ENCODE measurements around the gene NSFL1C.
A peak's percentile ranks its signal among the peaks of the same experiment; 100 is the strongest.
"Not testable (repeated sequence)": the region's sequence is repeated elsewhere in the genome, so short reads cannot be mapped to it uniquely, and the experiment has no call there.

NSFL1C gene

GRCh38 chr20:1503564-1504227, 37.0 kb upstream of the NSFL1C start:
- TF ChIP-seq, protein P1, sequence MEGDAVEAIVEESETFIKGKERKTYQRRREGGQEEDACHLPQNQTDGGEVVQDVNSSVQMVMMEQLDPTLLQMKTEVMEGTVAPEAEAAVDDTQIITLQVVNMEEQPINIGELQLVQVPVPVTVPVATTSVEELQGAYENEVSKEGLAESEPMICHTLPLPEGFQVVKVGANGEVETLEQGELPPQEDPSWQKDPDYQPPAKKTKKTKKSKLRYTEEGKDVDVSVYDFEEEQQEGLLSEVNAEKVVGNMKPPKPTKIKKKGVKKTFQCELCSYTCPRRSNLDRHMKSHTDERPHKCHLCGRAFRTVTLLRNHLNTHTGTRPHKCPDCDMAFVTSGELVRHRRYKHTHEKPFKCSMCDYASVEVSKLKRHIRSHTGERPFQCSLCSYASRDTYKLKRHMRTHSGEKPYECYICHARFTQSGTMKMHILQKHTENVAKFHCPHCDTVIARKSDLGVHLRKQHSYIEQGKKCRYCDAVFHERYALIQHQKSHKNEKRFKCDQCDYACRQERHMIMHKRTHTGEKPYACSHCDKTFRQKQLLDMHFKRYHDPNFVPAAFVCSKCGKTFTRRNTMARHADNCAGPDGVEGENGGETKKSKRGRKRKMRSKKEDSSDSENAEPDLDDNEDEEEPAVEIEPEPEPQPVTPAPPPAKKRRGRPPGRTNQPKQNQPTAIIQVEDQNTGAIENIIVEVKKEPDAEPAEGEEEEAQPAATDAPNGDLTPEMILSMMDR (IDR thresholded peaks at IDR 0.05; ENCODE audit: borderline replicate concordance, insufficient read depth, low read depth, low read length) = peak; percentile 93
- no peak overlapping the region for H3K4me3 ChIP-seq (ENCODE audit: low read depth, low read length)

DNA sequence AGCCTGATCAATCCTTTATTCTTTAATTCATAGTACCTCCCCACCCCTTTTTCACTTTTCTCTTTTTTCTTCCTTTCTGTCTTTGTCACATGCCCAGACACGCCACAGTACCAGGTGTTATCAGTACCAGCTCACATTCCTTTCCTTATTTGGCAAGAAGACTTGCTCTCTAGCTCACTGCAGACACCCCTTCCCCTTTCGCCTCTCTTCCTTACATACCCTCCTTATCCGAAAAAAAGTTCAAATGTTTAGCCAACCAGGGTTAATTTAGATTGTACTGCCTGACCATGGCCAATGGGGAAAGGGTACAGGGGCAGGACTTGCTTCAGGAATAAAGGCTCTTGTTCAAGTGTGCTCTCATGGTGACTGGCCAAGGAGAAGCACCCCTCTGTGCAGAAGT, 33.8 kb upstream of the NSFL1C start:
- TF ChIP-seq, protein P1 (IDR thresholded peaks at IDR 0.05; ENCODE audit: borderline replicate concordance, insufficient read depth, low read depth, low read length) = no peak
- H3K4me3 ChIP-seq (ENCODE audit: low read depth, low read length) = no peak overlapping the region

GRCh38 chr20:1499528-1500420, 33.1 kb upstream of the NSFL1C start:
- H3K4me3 ChIP-seq (ENCODE audit: low read depth, low read length) = no peak overlapping the region
- TF ChIP-seq, protein P1 (IDR thresholded peaks at IDR 0.05; ENCODE audit: borderline replicate concordance, insufficient read depth, low read depth, low read length) = no peak

- H3K4me3 ChIP-seq (ENCODE audit: low read depth, low read length) = not testable (repeated sequence)
These were observed 30.7 kb upstream of the NSFL1C start for GRCh38 chr20:1497371-1497770.

DNA sequence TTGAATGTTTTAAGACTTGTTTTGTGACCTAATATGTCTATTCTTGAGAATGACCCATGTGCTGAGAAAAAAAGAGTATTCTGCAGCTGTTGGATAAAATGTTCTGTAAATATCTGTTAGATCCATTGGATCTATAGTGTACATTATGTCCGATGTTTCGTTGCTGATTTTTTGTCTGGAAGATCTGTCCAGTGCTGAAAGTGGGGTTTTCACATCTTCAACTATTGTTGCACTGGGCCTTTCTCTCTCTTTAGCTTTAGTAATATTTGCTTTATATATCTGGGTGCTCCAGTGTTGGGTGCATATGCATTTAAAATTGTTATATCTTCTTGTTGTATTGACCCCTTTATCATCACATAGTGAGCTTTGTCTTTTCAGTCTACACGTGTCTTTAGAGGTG, 30.3 kb upstream of the NSFL1C start:
- TF ChIP-seq, protein P1 (IDR thresholded peaks at IDR 0.05; ENCODE audit: borderline replicate concordance, insufficient read depth, low read depth, low read length) = no peak
- no peak overlapping the region for H3K4me3 ChIP-seq (ENCODE audit: low read depth, low read length)

GRCh38 chr20:1494436-1494835, 27.8 kb upstream of the NSFL1C start:
- TF ChIP-seq, protein P1 (IDR thresholded peaks at IDR 0.05; ENCODE audit: borderline replicate concordance, insufficient read depth, low read depth, low read length) = no peak

DNA sequence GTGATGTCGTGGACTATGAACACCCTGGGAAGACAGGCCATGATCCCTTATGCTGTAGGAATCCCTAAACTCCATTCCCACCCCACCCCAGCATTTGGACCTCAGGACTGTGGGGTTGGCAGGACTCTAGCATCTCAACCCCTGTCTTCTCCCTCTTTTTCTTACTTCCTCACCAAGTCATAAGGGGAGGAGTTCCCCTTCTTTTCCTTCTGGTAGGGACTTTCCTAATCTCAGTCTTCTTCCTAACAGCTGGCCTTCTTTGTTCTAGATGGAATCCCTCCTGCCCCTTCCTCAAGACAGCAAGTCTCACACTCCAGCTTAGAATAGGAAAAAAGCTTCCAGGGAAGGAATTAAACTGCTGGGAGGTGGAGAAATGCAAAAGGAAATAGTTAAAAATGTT, 26.9 kb upstream of the NSFL1C start:
- H3K4me3 ChIP-seq (ENCODE audit: low read depth, low read length) = no peak overlapping the region
- TF ChIP-seq, protein P1 (IDR thresholded peaks at IDR 0.05; ENCODE audit: borderline replicate concordance, insufficient read depth, low read depth, low read length) = no peak

More at GRCh38 chr20:1494436-1494835, 27.8 kb upstream of the NSFL1C start:
- H3K4me3 ChIP-seq (ENCODE audit: low read depth, low read length) = no peak overlapping the region
